CD4-positive, alpha-beta T cell treated with Interleukin-15 for 1 hour (primary cell): ENCODE results near the gene PLLP.

Source experiments
- DNase-seq: peaks from one replicate; pipeline ENCODE4 v3.0.0-alpha.2; 2020

The PLLP gene, protein sequence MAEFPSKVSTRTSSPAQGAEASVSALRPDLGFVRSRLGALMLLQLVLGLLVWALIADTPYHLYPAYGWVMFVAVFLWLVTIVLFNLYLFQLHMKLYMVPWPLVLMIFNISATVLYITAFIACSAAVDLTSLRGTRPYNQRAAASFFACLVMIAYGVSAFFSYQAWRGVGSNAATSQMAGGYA

DNA sequence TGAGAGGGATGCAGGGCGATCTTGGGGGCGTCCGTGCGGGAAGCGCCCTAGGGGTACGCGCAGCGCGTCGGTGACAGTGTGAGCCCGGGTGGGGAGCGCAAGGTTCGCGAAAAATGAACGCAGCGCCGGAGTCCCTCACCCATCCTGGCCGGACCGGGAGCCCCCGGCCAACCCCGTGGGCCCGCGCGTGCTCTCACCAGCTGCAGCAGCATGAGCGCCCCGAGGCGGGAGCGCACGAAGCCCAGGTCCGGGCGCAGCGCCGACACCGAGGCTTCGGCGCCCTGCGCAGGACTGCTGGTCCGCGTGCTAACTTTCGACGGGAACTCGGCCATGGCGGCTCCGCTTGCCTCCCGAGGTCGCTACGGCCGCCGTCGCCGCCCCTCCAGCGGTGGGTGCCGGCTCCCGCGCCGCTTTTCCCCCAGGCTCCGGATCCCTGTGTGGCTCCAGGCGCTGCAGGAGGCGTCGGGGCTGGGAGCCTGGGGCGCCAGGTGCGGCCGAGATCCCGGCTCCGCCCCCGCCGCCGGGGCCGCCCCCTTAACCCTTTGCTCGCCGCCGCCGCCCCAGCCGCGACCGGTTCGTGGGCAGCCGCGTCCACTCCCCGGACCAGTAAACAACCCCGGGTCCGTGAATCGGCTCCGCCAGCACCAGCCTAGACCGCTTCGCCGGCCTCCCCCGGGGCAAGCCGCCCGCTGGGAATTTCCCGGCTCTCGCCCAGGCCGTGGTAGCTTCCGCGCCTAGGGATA is at the start of gene PLLP:
Gene PLLP (minus strand): TSS at position 464 of the 743 bp plus-strand sequence. CDS start 132 bp downstream, at position 332.
- DNase-seq = no peak

GRCh38 chr16:57333402-57333801 is 48.9 kb upstream of the PLLP start:
- DNase-seq = no peak

GRCh38 chr16:57331355-57331754 is 46.9 kb upstream of the PLLP start:
- DNase-seq = no peak

- no peak for DNase-seq
Measured at GRCh38 chr16:57329718-57330327, 45.4 kb upstream of the PLLP start.

GRCh38 chr16:57325458-57325857 is 41.0 kb upstream of the PLLP start:
- DNase-seq = no peak

GRCh38 chr16:57324749-57325148 is 40.3 kb upstream of the PLLP start:
- no peak for DNase-seq

DNA sequence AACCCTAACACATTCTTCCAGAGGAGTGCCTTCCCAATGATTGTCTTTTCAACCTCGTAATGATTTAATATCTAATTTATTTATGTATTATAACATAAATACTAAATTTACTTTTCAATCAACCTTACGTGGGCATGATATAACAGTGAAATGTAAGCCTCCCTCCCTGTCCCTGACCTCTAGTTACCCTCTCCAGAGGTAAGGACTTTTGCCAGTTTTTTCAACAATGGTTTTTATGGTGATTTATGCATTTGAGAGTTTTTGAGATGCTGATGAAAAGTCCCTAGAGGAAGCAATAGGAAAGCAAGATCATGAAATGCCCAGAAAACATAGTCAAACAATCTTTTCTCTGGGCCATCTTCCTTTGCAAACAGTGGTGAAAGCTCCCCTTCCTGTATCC is 35.2 kb upstream of the PLLP start:
- DNase-seq = no peak

GRCh38 chr16:57318240-57318970 is 33.9 kb upstream of the PLLP start:
- DNase-seq = no peak

DNA sequence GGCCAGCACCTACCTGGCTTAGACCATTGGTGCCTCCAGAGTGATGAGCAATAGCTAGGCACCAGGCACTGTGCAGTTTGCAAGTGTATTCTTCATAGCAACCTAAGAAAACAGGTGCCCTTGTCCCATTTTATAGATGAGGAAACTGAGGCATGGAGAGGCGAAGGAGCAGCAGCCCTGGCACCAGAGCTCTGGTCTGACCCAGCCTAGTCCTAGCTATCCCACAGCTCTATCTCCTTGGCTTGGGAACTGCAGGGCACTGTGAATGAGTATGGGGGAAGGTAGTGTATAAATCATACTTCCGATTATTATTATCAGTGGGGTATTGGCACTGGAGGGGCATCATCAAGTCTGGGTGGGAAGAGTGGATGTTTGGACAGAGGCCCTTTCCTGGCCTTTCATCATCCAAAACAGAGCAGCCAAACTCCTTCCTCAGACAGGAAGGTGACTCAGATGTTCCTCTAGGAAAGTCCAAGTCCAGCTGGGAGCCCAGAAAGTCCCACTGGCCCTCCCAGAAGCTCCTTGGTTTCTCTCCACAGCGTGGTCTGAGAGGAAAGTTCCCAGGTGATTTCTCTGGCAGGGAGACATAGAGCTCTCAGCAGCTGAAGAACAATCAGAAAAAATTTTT is 32.0 kb upstream of the PLLP start:
- DNase-seq = no peak

GRCh38 chr16:57315416-57315815 is 30.9 kb upstream of the PLLP start:
- DNase-seq = no peak

DNA sequence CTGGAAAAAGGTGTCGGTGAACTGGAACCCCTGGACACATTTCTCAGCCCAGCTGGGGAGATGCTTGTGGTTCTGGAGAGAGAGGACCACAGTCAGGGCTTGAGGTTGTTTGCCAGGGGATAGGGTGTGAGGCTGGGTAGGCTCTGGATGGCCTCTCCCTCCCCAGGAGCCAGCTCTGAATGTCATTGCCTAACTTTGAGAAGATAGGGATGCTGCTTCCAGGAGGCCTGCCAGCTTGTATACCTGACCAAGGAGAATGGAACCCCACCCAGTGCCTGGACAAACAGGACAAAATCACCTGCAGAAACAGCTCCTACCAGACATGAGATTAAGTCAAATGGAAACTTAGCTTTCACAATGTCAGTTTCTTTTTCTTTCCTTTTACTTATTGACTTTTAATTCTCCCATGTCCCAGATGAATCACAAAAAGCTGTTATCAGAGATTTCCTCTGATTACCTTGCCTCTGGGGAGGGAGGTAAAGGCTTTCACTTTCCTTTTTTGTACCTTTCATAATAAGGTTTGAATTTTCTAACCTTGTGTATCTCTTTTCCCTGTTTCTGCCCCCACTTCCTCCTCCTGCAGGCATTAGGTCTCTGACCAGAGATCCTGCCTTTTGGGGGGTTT is 29.8 kb upstream of the PLLP start:
- no peak for DNase-seq

- DNase-seq = no peak
Measured at GRCh38 chr16:57313509-57313908, 29.0 kb upstream of the PLLP start.

- no peak for DNase-seq
Measured at GRCh38 chr16:57310801-57311200, 26.3 kb upstream of the PLLP start.

- DNase-seq = no peak
Measured at GRCh38 chr16:57308041-57308440, 23.6 kb upstream of the PLLP start.

- no peak for DNase-seq
Measured at GRCh38 chr16:57307365-57307764, 22.9 kb upstream of the PLLP start.

GRCh38 chr16:57306676-57307341 is 22.3 kb upstream of the PLLP start:
- DNase-seq = no peak

DNA sequence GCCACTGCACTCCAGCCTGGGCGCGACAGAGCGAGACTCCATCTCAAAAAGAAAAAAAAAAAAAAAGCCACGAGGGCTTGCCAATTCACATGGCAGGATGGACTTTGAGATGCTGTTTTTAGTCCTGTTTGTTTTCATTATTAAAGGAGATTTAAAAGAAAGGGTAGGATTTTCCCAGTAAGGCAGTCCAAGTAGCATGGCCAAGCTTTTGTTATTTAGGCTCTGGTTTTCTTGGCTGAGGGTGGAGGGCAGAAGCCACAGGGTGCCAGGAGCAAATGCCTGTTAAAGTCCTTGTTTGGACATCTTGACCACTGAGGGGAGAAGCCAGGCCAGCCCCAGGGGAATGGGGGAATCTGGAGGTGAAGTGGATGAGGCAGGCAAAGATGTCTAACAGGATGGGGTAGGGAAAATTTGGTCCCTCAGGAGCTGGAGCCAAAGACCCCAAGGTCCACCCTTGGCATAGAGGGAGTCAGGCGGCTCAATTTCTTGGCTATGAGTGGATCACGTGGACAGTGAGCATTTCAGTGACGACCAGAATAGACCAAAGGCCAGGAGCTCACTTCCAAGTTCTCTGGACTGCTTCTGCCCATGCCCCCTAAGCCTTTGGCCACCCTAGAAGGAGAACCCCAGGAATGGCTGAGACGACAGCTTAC is 20.8 kb upstream of the PLLP start:
- DNase-seq = no peak

DNA sequence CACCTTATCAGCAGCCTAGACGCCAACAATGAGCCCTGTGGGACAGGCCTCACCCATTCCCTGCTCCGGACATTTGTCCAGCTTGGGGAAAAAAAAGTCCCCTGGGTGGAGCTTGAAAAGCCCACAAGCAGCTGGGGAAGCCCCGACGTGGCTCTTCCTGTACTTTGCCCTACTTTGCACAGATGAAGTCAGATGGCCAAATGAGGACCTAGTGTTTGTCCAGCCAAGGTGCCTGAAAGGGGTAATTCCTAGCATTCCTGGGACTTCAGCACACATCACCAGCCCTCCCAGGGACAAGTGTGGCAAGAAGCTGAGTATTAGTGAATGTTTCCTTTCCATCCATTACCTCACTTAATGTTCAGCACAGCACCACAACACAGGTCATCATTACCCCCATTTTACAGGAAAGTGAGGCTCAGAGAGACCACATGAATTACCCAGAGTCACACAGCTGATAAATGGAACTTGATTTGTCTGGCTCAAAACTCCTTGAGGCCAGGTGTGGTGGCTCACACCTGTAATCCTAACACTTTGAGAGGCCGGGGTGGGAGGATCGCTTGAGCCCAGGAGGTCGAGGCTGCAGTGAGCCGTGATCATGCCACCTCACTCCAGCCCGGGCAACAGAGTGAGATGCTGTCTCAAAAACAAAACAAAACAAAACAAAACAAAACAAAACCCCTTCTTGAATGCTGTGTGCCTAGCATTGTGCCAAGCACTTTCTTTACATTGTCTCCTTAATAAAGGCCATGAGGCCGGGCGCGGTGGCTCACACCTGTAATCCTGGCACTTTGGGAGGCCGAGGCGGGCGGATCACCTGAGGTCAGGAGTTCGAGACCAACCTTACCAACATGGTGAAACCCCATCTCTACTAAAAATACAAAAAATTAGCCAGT is 19.9 kb upstream of the PLLP start:
- DNase-seq = no peak

- no peak for DNase-seq
Measured at GRCh38 chr16:57303910-57304168, 19.4 kb upstream of the PLLP start.

DNA sequence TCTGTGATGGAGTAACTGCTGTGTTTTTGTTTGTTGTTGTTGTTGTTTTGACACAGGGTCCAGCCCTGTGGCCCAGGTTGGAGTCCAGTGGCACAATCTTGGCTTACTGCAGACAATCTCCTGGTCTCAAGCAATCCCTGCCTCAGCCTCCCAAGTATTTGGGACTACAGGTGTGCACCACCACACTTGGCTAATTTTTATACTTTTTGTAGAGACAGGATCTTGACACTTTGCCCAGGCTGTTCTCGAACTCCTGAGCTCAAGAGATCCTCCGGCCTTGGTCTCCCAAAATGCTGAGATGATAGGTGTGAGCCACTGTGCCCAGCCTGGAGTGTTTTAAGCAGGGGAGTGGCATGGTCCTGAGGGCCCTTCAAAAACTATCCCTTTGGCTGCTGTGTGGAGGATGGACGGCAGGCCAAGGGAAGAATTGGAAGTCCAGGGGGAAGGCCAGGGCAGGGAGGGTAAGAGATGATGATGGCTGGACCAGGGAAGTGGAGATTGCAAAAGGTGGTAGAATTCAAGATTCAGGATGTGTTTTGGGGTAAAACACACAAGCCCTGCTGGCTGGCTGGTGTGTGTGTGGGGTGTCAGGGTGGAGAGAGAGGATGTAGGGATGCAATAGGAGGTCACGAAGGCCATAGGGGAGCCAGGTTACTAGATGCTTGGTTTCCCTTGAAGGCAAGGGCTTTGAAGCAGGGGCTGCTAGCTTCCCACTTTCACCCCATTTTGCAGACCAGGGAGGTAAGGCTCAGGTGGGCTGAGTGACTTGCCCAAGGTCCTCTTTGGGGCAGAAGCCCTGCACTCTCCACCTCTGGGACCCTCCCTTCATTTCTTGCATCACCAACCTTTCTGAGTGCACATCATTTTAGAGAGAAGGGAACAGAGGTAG is 18.8 kb upstream of the PLLP start:
- DNase-seq = no peak
